HUES6 (cell line): ENCODE data around the gene ELMO2.

Experiments
- H3K27ac ChIP-seq: 2 replicates; pipeline ENCODE4 v1.7.0; 2013; ENCODE audit warnings: low read depth, mild to moderate bottlenecking, low read length, inconsistent platforms
- H3K27me3 ChIP-seq: 2 replicates; pipeline ENCODE4 v1.6.1; 2013; ENCODE audit warnings: low read length; ENCODE audit not compliant: control insufficient read depth, insufficient read depth
- H3K36me3 ChIP-seq: 2 replicates; pipeline ENCODE4 v1.6.1; 2013; ENCODE audit warnings: low read length; ENCODE audit not compliant: control insufficient read depth, insufficient read depth
- H3K4me1 ChIP-seq: 2 replicates; pipeline ENCODE4 v1.6.1; 2013; ENCODE audit warnings: low read length; ENCODE audit not compliant: control insufficient read depth, insufficient read depth
- H3K4me3 ChIP-seq: 2 replicates; pipeline ENCODE4 v1.5.1; 2013; ENCODE audit warnings: low read depth, low read length
- H3K9ac ChIP-seq: one replicate; pipeline ENCODE4 v1.6.1; 2013; ENCODE audit warnings: mild to moderate bottlenecking, low read length
- H3K9me3 ChIP-seq: 2 replicates; pipeline ENCODE4 v1.6.1; 2013; ENCODE audit warnings: low read depth, low read length; ENCODE audit not compliant: control insufficient read depth, insufficient read depth

The ELMO2 gene

DNA sequence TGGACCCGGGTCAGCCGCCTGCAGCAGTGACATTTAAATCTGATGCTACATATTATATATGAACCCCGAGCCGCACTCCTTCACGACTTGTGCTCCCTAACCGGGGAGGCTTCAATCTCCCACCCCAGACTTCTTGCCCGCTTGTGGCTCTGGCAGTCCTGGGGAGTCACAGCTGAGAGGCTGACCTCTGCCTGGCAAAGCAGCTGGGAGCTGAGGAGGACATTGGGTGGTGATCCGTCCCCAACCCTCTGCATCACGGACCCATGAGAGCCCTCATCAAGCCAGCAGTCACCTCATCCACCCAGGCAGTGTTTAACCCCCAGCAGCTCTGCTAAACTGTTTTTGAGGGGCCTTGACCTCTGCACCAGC is 64.4 kb downstream of the ELMO2 start:
- Histone ChIP-seq H3K27ac (no peak overlapping the region), H3K27me3 (peaks cover 52% of the 10 kb centered on the region), H3K36me3 (no peaks in the 10 kb centered on the region), H3K9me3 (no peaks in the 10 kb centered on the region), H3K9ac (no peak overlapping the region), H3K4me3 (no peak overlapping the region), H3K4me1 (peaks cover 11% of the 10 kb centered on the region; the same call in 1 of the 2 replicates)

DNA sequence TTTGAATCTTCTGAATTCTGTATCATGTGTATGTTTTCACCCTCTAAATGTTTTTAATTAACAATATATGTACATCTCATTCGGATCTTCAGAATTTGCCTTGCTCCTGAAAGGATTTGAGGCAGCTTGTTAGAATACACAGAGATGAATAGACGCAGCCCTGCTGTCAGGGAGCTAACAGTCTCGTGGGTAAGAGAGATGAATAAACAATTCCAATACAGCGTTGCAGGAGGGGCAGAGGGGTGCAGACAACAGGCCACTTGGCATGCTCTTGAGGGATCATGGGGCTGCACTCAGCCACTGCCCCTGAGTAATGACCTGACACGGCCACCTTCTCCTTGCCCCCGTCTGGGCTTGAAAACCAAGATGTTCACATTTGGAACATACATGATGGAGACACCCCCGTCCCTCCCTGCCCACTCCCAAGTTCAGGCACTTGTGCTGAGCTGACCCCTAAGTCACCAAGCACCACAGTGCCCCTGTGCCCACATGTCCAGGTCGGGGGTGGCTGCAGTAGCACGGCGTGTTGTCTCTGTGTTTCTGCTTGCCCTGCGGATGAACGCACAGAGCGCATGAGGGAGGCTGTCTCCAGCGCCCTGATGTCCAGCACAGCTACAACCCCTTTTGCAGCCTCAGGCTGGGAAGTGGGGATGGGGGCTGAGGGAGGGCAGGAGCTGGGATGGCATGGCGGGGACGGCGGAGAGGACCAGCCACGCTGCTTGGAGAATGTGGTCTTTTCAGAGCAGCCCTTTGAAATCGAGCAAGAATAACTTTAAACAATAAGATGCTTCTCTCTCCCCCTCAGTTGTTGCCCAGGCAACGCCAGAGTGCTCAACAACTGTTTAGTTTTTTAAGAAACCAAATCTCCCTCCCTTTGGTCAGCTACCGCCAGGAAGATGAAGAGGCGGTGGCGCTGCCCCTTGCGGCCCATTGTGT is 65.1 kb downstream of the ELMO2 start:
- peaks cover 52% of the 10 kb centered on the region for H3K27me3 ChIP-seq
- H3K27ac ChIP-seq: no peak overlapping the region
- no peaks in the 10 kb centered on the region for H3K36me3 ChIP-seq
- H3K9ac ChIP-seq: no peak overlapping the region
- H3K9me3 ChIP-seq: no peaks in the 10 kb centered on the region
- peaks cover 11% of the 10 kb centered on the region; the same call in 1 of the 2 replicates for H3K4me1 ChIP-seq
- no peak overlapping the region for H3K4me3 ChIP-seq

DNA sequence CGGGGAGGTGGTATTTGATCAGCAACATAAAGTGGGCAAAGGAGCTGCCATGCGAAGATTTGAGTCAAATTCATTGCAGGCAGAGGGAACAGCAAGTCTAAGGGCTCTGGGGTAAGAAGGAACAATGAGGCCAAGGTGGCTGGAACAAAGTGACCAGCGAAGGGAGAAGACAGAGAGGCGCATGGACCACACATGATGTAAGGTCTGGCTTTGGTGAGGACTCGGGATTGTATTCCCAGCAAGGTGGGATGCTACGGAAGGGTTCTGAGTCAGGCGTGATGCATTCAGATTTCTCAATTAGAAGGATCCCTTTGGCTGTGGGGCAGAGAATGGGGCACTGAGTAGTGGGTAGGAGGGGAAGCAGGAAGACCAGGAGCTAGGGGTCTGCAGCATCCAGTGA is 67.4 kb downstream of the ELMO2 start:
- H3K4me3 ChIP-seq: no peak overlapping the region
- peaks cover 13% of the 10 kb centered on the region; the same call in 1 of the 2 replicates for H3K4me1 ChIP-seq
- H3K27ac ChIP-seq: no peak overlapping the region
- H3K9me3 ChIP-seq: no peaks in the 10 kb centered on the region
- peaks cover 43% of the 10 kb centered on the region for H3K27me3 ChIP-seq
- no peaks in the 10 kb centered on the region for H3K36me3 ChIP-seq
- no peak overlapping the region for H3K9ac ChIP-seq

DNA sequence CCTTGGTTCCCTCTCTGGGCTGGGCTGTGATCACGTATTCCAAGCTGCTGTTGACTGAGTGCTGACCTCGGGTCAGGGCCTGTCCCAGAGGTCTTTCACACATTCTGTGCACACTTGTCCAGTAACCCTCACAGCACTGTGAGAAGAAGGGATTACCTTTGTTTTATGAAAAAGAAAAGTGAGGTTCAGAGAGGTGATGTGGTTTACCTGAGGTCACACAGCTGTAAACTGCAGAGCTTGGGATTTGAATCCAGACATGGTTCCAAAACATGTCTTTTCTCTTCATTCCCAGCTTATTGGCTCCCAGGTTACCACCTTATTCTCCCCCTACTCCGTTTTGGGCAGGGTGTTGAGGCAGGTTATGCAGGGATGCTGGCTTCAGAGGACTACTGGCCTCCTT is 69.7 kb downstream of the ELMO2 start:
- H3K9ac ChIP-seq: no peak overlapping the region
- H3K4me3 ChIP-seq: no peak overlapping the region
- H3K36me3 ChIP-seq: no peaks in the 10 kb centered on the region
- H3K9me3 ChIP-seq: no peaks in the 10 kb centered on the region
- H3K27me3 ChIP-seq: peaks cover 22% of the 10 kb centered on the region
- H3K4me1 ChIP-seq: peaks cover 18% of the 10 kb centered on the region; the same call in 1 of the 2 replicates
- no peak overlapping the region for H3K27ac ChIP-seq

DNA sequence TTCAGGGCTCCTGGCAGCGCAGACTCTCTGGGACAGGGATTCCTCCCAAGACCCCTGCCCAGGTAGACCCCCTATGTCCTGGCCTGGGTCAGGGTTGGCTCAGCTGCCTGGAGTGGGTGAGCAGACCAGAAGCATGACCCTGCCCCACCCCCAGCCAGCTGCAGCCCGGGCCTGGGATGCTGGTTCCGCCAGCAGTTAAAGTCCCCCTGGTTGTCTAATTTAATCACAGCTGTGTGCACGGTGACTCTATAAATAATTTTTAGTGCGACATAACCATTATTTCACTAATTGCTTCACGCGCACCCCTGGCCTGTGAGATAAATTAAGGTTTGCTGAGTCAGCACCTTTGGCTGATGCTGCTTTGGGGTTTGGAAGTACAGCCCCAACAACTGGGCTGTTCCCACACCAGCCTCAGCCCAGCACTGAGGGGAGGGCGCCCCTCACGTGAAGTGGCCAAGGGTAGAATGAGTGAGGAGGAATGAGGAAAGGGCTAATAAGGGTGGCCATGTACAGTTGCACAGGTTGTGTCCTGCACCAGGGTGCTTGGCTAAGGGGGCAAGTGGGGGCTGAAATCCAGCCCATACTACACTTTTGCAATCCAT is 72.0 kb downstream of the ELMO2 start:
- Histone ChIP-seq H3K4me1 (peaks cover 18% of the 10 kb centered on the region; the same call in 1 of the 2 replicates), H3K36me3 (no peaks in the 10 kb centered on the region), H3K4me3 (no peak overlapping the region), H3K9me3 (no peaks in the 10 kb centered on the region), H3K9ac (no peak overlapping the region), H3K27me3 (peaks cover 9% of the 10 kb centered on the region), H3K27ac (no peak overlapping the region)

DNA sequence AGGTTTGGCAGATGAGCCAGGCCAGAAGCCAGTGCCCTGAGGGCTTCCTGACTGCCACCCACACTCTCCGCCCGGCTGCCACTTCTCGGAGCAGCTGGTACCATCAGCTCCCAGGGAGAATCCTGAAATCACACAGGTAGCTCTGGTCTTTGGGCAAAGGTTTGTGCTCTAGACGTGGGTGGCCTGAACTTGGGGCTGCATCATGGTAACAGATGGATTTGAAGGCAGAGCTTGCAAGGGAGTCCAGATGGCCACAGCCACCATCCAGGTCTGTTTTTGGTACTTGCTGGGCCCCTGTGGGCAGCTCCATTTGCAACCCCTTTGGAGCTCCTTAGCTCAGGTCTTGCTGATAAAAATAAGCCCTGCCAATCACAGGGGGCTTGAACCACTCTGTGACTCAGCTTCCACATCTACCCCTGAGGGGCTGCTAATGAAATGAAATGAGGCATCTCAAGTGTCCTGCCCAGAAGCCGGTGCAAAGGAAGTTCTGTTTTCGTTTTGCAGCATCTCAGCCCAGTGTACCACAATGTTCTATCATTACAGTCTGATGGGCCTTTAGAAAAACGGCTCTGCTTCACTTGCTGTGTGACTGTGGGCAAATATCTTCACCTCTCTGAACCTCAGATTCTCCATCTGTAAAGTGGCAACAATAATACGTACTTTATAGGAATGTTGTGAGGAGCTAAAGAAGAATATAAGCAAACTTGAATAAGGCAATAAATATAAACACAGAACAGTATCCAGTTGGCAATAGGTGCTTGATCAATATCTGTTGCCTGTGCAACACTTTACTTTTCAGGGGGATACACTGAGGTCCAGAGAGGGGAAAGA is 73.0 kb downstream of the ELMO2 start:
- Histone ChIP-seq H3K9ac (no peak overlapping the region), H3K36me3 (no peaks in the 10 kb centered on the region), H3K4me1 (peaks cover 18% of the 10 kb centered on the region; the same call in 1 of the 2 replicates), H3K27ac (no peak overlapping the region), H3K9me3 (no peaks in the 10 kb centered on the region), H3K4me3 (no peak overlapping the region), H3K27me3 (peaks cover 4% of the 10 kb centered on the region; the same call in 1 of the 2 replicates)

DNA sequence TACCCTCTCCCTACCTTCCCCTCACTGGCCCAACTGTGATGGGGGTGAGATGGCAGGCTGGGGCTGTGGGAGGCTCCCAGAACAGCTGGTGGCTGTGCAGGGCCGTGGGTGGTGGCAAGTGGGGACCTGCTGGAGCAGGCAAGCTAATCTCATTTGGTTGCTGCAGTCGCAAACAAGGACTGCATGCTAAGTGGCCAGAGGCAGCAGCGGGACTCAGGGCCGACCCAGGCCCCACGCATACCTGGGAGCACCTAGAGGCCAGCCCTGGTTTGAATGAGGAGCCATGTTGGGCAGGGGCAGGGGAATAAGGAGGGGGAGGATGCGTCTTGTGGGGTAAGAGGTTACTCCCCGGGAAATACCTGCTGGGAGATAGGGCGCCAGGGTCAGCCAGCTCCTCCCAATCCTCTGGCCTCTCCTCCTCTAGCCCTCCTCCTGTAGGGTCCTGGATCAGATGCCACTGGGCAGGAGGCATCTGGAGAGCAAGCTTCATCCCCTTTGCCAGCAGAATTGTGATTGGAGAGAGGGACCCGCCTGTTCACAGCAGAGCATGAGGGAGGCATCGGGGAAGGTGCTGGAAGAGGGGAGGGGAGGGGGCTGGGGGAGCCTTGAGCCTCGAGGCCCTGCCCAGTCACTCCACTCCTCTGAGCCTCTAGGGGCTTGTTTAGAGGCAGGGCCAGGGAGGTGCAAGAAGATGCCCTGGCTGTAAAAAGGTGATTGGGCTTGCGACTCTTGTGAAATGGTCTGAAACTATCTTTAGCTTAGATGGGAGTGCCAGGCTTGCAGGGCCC is 73.8 kb downstream of the ELMO2 start:
- Histone ChIP-seq H3K9ac (no peak overlapping the region), H3K36me3 (no peaks in the 10 kb centered on the region), H3K4me1 (peaks cover 18% of the 10 kb centered on the region; the same call in 1 of the 2 replicates), H3K9me3 (no peaks in the 10 kb centered on the region), H3K27me3 (peaks cover 4% of the 10 kb centered on the region; the same call in 1 of the 2 replicates), H3K4me3 (no peak overlapping the region), H3K27ac (no peak overlapping the region)

DNA sequence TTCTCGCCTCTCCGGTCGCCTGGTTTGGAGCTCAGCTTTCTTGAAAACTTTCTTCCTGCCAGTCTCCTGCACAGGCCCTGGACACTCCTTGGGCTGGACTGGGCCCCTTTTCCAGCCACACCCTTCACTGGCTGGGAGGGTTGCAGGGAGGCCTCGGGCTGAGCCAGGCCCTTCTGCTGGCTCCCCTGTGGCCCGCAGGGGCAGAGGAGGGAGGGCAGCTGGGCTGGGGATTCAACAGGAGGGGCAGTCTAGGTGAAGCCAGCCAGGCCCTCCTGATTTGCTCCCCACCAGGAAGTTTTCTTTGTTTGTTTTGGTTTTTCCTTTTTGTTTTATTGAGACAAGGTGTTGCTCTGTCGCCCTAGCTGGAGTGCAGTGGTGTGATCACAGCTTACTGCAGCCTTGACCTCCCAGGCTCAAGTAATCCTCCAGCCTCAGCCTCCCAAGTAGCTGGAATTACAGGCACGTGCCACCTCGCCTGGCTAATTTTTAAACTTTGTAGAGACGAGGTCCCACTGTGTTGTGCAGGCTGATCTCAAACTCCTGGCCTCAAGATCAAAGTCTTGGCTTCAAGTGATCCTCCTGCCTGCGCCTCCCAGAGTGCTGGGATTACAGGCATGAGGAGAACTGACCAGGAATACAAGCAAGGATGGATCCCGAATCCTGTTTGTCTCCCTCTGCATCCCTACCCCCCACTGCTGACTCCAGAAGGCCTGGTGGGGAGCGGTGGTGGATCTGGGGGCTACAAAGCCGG is 74.6 kb downstream of the ELMO2 start:
- H3K36me3 ChIP-seq: no peaks in the 10 kb centered on the region
- H3K9ac ChIP-seq: no peak overlapping the region
- peaks cover 4% of the 10 kb centered on the region; the same call in 1 of the 2 replicates for H3K27me3 ChIP-seq
- H3K27ac ChIP-seq: no peak overlapping the region
- H3K4me1 ChIP-seq: peaks cover 18% of the 10 kb centered on the region; the same call in 1 of the 2 replicates
- H3K9me3 ChIP-seq: no peaks in the 10 kb centered on the region
- no peak overlapping the region for H3K4me3 ChIP-seq

DNA sequence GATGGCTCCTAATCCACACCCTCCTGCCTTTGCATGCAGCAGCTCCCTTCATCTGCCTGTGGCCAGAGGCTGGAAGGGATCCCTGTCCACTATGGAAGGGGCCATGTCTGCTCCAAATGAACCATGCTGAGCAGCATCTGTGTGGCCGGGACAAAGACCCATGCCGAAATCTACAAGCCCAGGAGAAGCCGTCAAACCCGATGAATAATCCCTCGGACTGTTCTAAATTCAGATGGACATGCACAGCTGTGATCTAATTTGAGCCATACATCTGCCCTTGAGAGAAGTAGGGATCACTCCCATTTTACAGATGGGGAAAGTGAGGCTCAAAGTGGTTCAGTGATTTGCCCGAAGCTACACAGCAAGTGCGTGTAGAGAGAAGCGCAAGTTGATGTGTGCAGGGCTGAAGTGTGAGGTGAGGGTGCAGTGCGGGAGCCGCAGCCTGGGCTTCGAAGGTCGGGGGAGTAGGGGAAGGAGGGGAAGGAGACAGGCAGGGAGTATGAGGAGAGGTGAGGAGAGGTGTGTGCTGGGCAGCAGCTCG is 75.5 kb downstream of the ELMO2 start:
- H3K27ac ChIP-seq: no peak overlapping the region
- no peaks in the 10 kb centered on the region for H3K36me3 ChIP-seq
- no peak overlapping the region for H3K9ac ChIP-seq
- no peaks in the 10 kb centered on the region for H3K9me3 ChIP-seq
- peaks cover 4% of the 10 kb centered on the region; the same call in 1 of the 2 replicates for H3K27me3 ChIP-seq
- no peak overlapping the region for H3K4me3 ChIP-seq
- H3K4me1 ChIP-seq: peaks cover 18% of the 10 kb centered on the region; the same call in 1 of the 2 replicates
